ENCODE results near the gene GTF2A1L.

Gene GTF2A1L

DNA sequence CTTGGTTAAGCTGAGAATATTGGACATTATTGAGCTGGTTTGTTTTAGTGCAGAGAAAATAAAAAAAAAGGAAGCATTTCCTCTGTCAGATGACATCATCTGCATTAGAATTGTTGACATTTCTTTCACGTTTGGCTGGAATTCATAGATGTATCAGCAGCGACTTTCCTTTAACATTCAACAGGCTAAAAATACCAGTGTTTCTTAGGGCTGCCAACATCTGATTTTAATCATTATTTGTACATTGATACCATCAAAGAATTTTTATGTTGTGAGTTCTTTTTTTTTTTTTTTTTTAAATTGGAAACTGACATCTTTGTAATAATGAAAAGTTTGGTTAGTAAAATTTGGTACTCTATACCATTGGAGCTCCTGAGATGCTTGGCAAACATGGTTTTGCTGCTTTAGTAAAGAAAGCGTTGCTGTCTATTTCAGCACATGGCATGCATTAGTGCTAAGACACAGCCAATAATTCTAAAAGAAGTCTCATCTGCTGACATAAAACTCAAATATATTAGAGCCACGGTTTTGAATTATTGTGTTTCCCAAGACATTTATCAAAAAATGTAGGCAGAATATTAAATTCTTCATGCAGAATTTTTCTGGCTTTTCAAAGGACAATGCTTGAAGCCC is 33.6 kb downstream of the GTF2A1L start:
- Histone ChIP-seq H3K4me3 (ENCODE audit: low read length) (no peak overlapping the region), H4K20me1 (ENCODE audit: insufficient read depth, low read length) (no peaks in the 10 kb centered on the region), H3K9me3 (ENCODE audit: insufficient read depth, low read length) (no peaks in the 10 kb centered on the region), H3K36me3 (replicated peaks; ENCODE audit: low read depth, low read length) (no peaks in the 10 kb centered on the region), H3K79me2 (ENCODE audit: low read length) (no peaks in the 10 kb centered on the region), H2AFZ (ENCODE audit: low read depth, low read length) (no peak overlapping the region), H3K27ac (ENCODE audit: low read length) (no peak overlapping the region), H3K4me2 (ENCODE audit: low read length) (no peak overlapping the region), H3K27me3 (ENCODE audit: low read depth, low read length) (no peaks in the 10 kb centered on the region), H3K4me1 (ENCODE audit: low read length) (no peaks in the 10 kb centered on the region), H3K9ac (ENCODE audit: low read length) (no peak overlapping the region)
- TF ChIP-seq EZH2phosphoT487 (IDR thresholded peaks at IDR 0.05; ENCODE audit: low read depth) = no peak
- TF ChIP-seq, protein P1, sequence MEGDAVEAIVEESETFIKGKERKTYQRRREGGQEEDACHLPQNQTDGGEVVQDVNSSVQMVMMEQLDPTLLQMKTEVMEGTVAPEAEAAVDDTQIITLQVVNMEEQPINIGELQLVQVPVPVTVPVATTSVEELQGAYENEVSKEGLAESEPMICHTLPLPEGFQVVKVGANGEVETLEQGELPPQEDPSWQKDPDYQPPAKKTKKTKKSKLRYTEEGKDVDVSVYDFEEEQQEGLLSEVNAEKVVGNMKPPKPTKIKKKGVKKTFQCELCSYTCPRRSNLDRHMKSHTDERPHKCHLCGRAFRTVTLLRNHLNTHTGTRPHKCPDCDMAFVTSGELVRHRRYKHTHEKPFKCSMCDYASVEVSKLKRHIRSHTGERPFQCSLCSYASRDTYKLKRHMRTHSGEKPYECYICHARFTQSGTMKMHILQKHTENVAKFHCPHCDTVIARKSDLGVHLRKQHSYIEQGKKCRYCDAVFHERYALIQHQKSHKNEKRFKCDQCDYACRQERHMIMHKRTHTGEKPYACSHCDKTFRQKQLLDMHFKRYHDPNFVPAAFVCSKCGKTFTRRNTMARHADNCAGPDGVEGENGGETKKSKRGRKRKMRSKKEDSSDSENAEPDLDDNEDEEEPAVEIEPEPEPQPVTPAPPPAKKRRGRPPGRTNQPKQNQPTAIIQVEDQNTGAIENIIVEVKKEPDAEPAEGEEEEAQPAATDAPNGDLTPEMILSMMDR (IDR thresholded peaks at IDR 0.05; ENCODE audit: low read depth, low read length) = no peak

DNA sequence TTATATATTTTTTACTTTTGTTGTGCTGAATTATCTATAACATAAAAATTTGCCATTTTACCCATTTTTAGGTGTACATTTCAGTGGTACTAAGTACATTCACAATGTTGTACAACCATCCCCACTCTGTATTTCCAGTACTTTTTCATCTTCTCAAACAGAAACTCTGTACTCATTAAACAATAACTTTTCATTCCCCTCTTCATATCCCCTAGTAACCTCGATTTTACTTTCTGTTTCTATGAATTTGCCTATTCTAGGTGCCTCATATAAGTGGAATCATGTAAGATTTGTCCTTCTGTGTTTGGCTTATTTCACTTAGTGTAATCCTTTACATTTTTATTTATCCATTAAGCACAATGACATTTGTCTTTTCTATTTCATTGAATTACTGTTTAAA is 51.3 kb downstream of the GTF2A1L start:
- no peaks in the 10 kb centered on the region for H3K27me3 ChIP-seq (ENCODE audit: low read depth, low read length)
- H3K4me3 ChIP-seq (ENCODE audit: low read length) = no peak overlapping the region

DNA sequence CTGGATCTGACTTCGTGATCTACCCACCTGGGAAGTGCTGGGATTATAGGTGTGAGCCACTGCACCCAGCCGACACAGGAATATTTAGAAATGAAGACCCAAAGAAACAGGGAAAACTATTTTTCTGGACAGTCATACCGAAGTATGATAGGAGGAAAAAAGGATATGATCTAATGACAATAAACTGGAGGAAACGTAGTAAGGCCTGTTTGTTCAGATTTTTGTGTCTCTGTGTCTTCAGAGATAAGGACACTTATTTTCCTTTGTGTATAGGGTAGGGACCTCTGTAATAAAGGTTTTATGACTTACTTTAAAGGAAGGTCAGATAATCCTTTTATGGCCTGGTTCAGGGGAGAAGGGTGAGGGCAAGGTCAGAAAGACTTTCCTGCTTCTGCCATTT is 55.9 kb downstream of the GTF2A1L start:
- TF ChIP-seq, protein P1 (IDR thresholded peaks at IDR 0.05; ENCODE audit: low read depth, low read length) = no peak
- Histone ChIP-seq H3K27me3 (ENCODE audit: low read depth, low read length) (no peaks in the 10 kb centered on the region), H4K20me1 (ENCODE audit: insufficient read depth, low read length) (no peaks in the 10 kb centered on the region)

More for the DNA sequence above, 51.3 kb downstream of the GTF2A1L start:
- Histone ChIP-seq H3K27ac (ENCODE audit: low read length) (no peak overlapping the region), H4K20me1 (ENCODE audit: insufficient read depth, low read length) (no peaks in the 10 kb centered on the region), H3K4me2 (ENCODE audit: low read length) (0 out of 2 replicates have a peak overlapping the region, but pooled peaks have one; percentile 9), H2AFZ (ENCODE audit: low read depth, low read length) (no peak overlapping the region), H3K9ac (ENCODE audit: low read length) (no peak overlapping the region), H3K9me3 (ENCODE audit: insufficient read depth, low read length) (no peaks in the 10 kb centered on the region), H3K79me2 (ENCODE audit: low read length) (no peaks in the 10 kb centered on the region), H3K36me3 (replicated peaks; ENCODE audit: low read depth, low read length) (no peaks in the 10 kb centered on the region), H3K4me1 (ENCODE audit: low read length) (peaks cover 4% of the 10 kb centered on the region; the same call in 1 of the 2 replicates)
- TF ChIP-seq EZH2phosphoT487 (IDR thresholded peaks at IDR 0.05; ENCODE audit: low read depth) = no peak
- TF ChIP-seq, protein P1 (IDR thresholded peaks at IDR 0.05; ENCODE audit: low read depth, low read length) = no peak

DNA sequence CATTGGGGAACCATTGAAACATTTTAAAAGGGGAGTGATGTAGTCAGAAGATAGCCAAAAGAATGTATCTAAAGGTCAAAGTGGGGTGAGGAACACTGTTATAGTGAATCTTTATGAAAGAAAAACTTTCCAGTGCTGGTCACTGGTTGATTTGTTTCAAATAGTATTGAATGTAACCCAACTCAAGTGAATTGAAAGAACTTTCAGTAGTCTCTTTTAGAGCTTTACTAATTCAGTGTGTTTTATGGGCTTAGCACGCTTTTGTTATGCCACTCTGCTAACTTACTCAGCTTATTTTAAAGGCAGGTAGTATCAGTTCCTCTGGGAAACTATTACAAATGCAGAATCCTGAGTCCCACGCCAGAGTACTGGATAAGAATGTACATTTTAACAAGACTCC is 57.3 kb downstream of the GTF2A1L start:
- H3K4me1 ChIP-seq (ENCODE audit: low read length) = peaks cover 6% of the 10 kb centered on the region
- no peaks in the 10 kb centered on the region for H4K20me1 ChIP-seq (ENCODE audit: insufficient read depth, low read length)
- no peak overlapping the region for H3K27ac ChIP-seq (ENCODE audit: low read length)
- no peaks in the 10 kb centered on the region for H3K9me3 ChIP-seq (ENCODE audit: insufficient read depth, low read length)
- no peak overlapping the region for H3K4me3 ChIP-seq (ENCODE audit: low read length)
- H2AFZ ChIP-seq (ENCODE audit: low read depth, low read length) = no peak overlapping the region
- H3K79me2 ChIP-seq (ENCODE audit: low read length) = no peaks in the 10 kb centered on the region
- no peaks in the 10 kb centered on the region for H3K27me3 ChIP-seq (ENCODE audit: low read depth, low read length)
- H3K9ac ChIP-seq (ENCODE audit: low read length) = no peak overlapping the region
- H3K4me2 ChIP-seq (ENCODE audit: low read length) = no peak overlapping the region
- H3K36me3 ChIP-seq (replicated peaks; ENCODE audit: low read depth, low read length) = no peaks in the 10 kb centered on the region
- no peak for TF ChIP-seq EZH2phosphoT487 (IDR thresholded peaks at IDR 0.05; ENCODE audit: low read depth)
- TF ChIP-seq, protein P1 (IDR thresholded peaks at IDR 0.05; ENCODE audit: low read depth, low read length) = no peak

More for the DNA sequence above, 55.9 kb downstream of the GTF2A1L start:
- Histone ChIP-seq H3K79me2 (ENCODE audit: low read length) (no peaks in the 10 kb centered on the region), H2AFZ (ENCODE audit: low read depth, low read length) (no peak overlapping the region), H3K9ac (ENCODE audit: low read length) (no peak overlapping the region), H3K4me2 (ENCODE audit: low read length) (no peak overlapping the region), H3K36me3 (replicated peaks; ENCODE audit: low read depth, low read length) (no peaks in the 10 kb centered on the region), H3K4me3 (ENCODE audit: low read length) (no peak overlapping the region), H3K4me1 (ENCODE audit: low read length) (peaks cover 10% of the 10 kb centered on the region), H3K9me3 (ENCODE audit: insufficient read depth, low read length) (no peaks in the 10 kb centered on the region), H3K27ac (ENCODE audit: low read length) (no peak overlapping the region)

Data from OCI-LY3 (cell line).